Activated T-helper 2 cell treated with anti-CD3 and anti-CD28 coated beads, Interferon-gamma antibody, Interleukin-2, Interleukin-4, amounts not matched to agents 10 μg/mL and 5 μg/mL and 100 μg/mL, durations not matched to agents 14 hours and 24 hours and 36 hours (primary cell): ENCODE data around the gene DUSP15. TPM values are rescaled to one million over a fixed set of nuclear protein-coding genes. Genes with fewer than 3 reads are reported as not detected.

ENCODE experiments used
- DNase-seq: peaks from one replicate; pipeline ENCODE4 v3.0.0; 2021; ENCODE audit warnings: low spot score
- H3K27ac Mint-ChIP-seq: one replicate; pipeline ENCODE4 v1.8.0; 2021; ENCODE audit warnings: mixed read lengths
- H3K27me3 Mint-ChIP-seq: one replicate; pipeline ENCODE4 v1.8.0; 2021; ENCODE audit warnings: low read depth, mixed read lengths
- H3K36me3 Mint-ChIP-seq: one replicate; pipeline ENCODE4 v1.8.0; 2021; ENCODE audit warnings: low read depth, mixed read lengths
- H3K4me1 Mint-ChIP-seq: one replicate; pipeline ENCODE4 v1.8.0; 2021; ENCODE audit warnings: low read depth, mixed read lengths
- H3K4me3 Mint-ChIP-seq: one replicate; pipeline ENCODE4 v1.8.0; 2021; ENCODE audit warnings: low read depth, mild to moderate bottlenecking, moderate library complexity, mixed read lengths
- H3K9me3 Mint-ChIP-seq: one replicate; pipeline ENCODE4 v1.8.0; 2021; ENCODE audit warnings: mixed read lengths
- intact Hi-C: fragments of 100-400 bp; cut with micrococcal nuclease; formaldehyde crosslinking; loops from one replicate; pipeline ENCODE4 v1.15.1; 2023
- total RNA-seq: library from RNA; stranded (reverse); gene quantifications from 2 replicates; pipeline ENCODE4 v1.2.3, GENCODE V29; 2022

DUSP15 gene
- total RNA-seq, 1 donor from 2014 or later: not detected

- DNase-seq: no peak
- H3K4me3 Mint-ChIP-seq: no peak overlapping the region
- no peaks in the 10 kb centered on the region for H3K9me3 Mint-ChIP-seq
- intact Hi-C loops: no loop called here
- H3K27ac Mint-ChIP-seq: no peak overlapping the region
- H3K4me1 Mint-ChIP-seq: peaks cover 14% of the 10 kb centered on the region
- no peaks in the 10 kb centered on the region for H3K36me3 Mint-ChIP-seq
- H3K27me3 Mint-ChIP-seq: peaks cover 58% of the 10 kb centered on the region
These were observed 5.3 kb upstream of the DUSP15 start for GRCh38 chr20:31875671-31876070.

GRCh38 chr20:31872406-31872805 is 2.1 kb upstream of the DUSP15 start:
- no peak for DNase-seq
- H3K9me3 Mint-ChIP-seq: no peaks in the 10 kb centered on the region
- H3K4me3 Mint-ChIP-seq: no peak overlapping the region
- no peak overlapping the region for H3K27ac Mint-ChIP-seq
- intact Hi-C loops: no loop called here
- no peaks in the 10 kb centered on the region for H3K36me3 Mint-ChIP-seq
- H3K27me3 Mint-ChIP-seq: peaks cover 62% of the 10 kb centered on the region
- H3K4me1 Mint-ChIP-seq: peaks cover 9% of the 10 kb centered on the region

GRCh38 chr20:31871618-31871954 is 1.3 kb upstream of the DUSP15 start:
- no peak for DNase-seq
- peaks cover 64% of the 10 kb centered on the region for H3K27me3 Mint-ChIP-seq
- no peak overlapping the region for H3K4me3 Mint-ChIP-seq
- H3K4me1 Mint-ChIP-seq: peaks cover 9% of the 10 kb centered on the region
- intact Hi-C loops: no loop called here
- H3K27ac Mint-ChIP-seq: no peak overlapping the region
- no peaks in the 10 kb centered on the region for H3K36me3 Mint-ChIP-seq
- no peaks in the 10 kb centered on the region for H3K9me3 Mint-ChIP-seq

- Mint-ChIP-seq H3K27ac (no peak overlapping the region), H3K9me3 (no peaks in the 10 kb centered on the region), H3K27me3 (peaks cover 64% of the 10 kb centered on the region), H3K36me3 (no peaks in the 10 kb centered on the region), H3K4me3 (peak overlapping the region; percentile 34), H3K4me1 (peaks cover 9% of the 10 kb centered on the region)
- intact Hi-C loops: no loop called here
- DNase-seq: no peak
These were observed 645 bp upstream of the DUSP15 start for GRCh38 chr20:31870726-31871617.

GRCh38 chr20:31869673-31869941 is 720 bp downstream of the DUSP15 start:
- Mint-ChIP-seq H3K36me3 (no peaks in the 10 kb centered on the region), H3K4me1 (peaks cover 9% of the 10 kb centered on the region), H3K27ac (no peak overlapping the region), H3K27me3 (peaks cover 54% of the 10 kb centered on the region), H3K9me3 (no peaks in the 10 kb centered on the region), H3K4me3 (peak overlapping the region; percentile 40)
- DNase-seq: no peak
- intact Hi-C loops: no loop called here

GRCh38 chr20:31868853-31869672 is 1.3 kb downstream of the DUSP15 start:
- no peak overlapping the region for H3K27ac Mint-ChIP-seq
- peaks cover 51% of the 10 kb centered on the region for H3K27me3 Mint-ChIP-seq
- no peaks in the 10 kb centered on the region for H3K9me3 Mint-ChIP-seq
- no peaks in the 10 kb centered on the region for H3K36me3 Mint-ChIP-seq
- intact Hi-C loops: no loop called here
- peaks cover 9% of the 10 kb centered on the region for H3K4me1 Mint-ChIP-seq
- peak overlapping the region; percentile 40 for H3K4me3 Mint-ChIP-seq
- DNase-seq: no peak

GRCh38 chr20:31866221-31866620 is 4.1 kb downstream of the DUSP15 start:
- DNase-seq: no peak
- no peaks in the 10 kb centered on the region for H3K36me3 Mint-ChIP-seq
- H3K27me3 Mint-ChIP-seq: peaks cover 42% of the 10 kb centered on the region
- no peak overlapping the region for H3K4me3 Mint-ChIP-seq
- intact Hi-C loops: no loop called here
- no peak overlapping the region for H3K27ac Mint-ChIP-seq
- no peaks in the 10 kb centered on the region for H3K9me3 Mint-ChIP-seq
- peaks cover 13% of the 10 kb centered on the region for H3K4me1 Mint-ChIP-seq

GRCh38 chr20:31864521-31865400 is 5.6 kb downstream of the DUSP15 start:
- intact Hi-C loops: no loop called here
- no peak for DNase-seq
- Mint-ChIP-seq H3K36me3 (no peaks in the 10 kb centered on the region), H3K9me3 (no peaks in the 10 kb centered on the region), H3K4me3 (no peak overlapping the region), H3K27ac (no peak overlapping the region), H3K27me3 (peaks cover 43% of the 10 kb centered on the region), H3K4me1 (peaks cover 7% of the 10 kb centered on the region)

GRCh38 chr20:31863296-31864085 is 6.8 kb downstream of the DUSP15 start:
- Mint-ChIP-seq H3K36me3 (no peaks in the 10 kb centered on the region), H3K27ac (no peak overlapping the region), H3K4me3 (no peak overlapping the region), H3K27me3 (peaks cover 40% of the 10 kb centered on the region), H3K9me3 (no peaks in the 10 kb centered on the region), H3K4me1 (peaks cover 7% of the 10 kb centered on the region)
- DNase-seq: no peak
- intact Hi-C loops: no loop called here

- Mint-ChIP-seq H3K27me3 (peaks cover 41% of the 10 kb centered on the region), H3K36me3 (no peaks in the 10 kb centered on the region), H3K4me3 (no peak overlapping the region), H3K27ac (no peak overlapping the region), H3K9me3 (no peaks in the 10 kb centered on the region), H3K4me1 (peaks cover 8% of the 10 kb centered on the region)
- intact Hi-C loops: no loop called here
- DNase-seq: no peak
These were observed 7.8 kb downstream of the DUSP15 start for GRCh38 chr20:31862506-31862905.

GRCh38 chr20:31862157-31862470 is 8.2 kb downstream of the DUSP15 start:
- no peak for DNase-seq
- H3K9me3 Mint-ChIP-seq: no peaks in the 10 kb centered on the region
- peak overlapping the region; percentile 56 for H3K4me3 Mint-ChIP-seq
- intact Hi-C loops: no loop called here
- H3K27ac Mint-ChIP-seq: no peak overlapping the region
- peaks cover 8% of the 10 kb centered on the region for H3K4me1 Mint-ChIP-seq
- H3K36me3 Mint-ChIP-seq: no peaks in the 10 kb centered on the region
- H3K27me3 Mint-ChIP-seq: peaks cover 40% of the 10 kb centered on the region

- Mint-ChIP-seq H3K4me3 (peak overlapping the region; percentile 56), H3K27me3 (peaks cover 37% of the 10 kb centered on the region), H3K9me3 (no peaks in the 10 kb centered on the region), H3K27ac (no peak overlapping the region), H3K36me3 (no peaks in the 10 kb centered on the region), H3K4me1 (peaks cover 8% of the 10 kb centered on the region)
- peak; percentile 56 for DNase-seq
- intact Hi-C loops: no loop called here
These were observed 8.8 kb downstream of the DUSP15 start for GRCh38 chr20:31861385-31862156.
